Caco-2 (cell line): Measurements from ENCODE around the gene PDZD2. TPM values are rescaled to one million over a fixed set of nuclear protein-coding genes. Genes with fewer than 3 reads are reported as not detected.

ENCODE experiments used
- BruUV-seq: library from RNA; stranded (reverse); fragments of 400-500 nt; replicated peaks from 2 replicates; lab custom pipeline; 2021; lab: Mats Ljungman, UMichigan
- CTCF ChIA-PET: fragments of 300-600 bp; sonication (Branson Sonifier 250); formaldehyde crosslinking; loops from one replicate; lab custom pipeline; 2022; ENCODE audit warnings: antibody characterized with exemption; lab: Charles Lee
- POLR2A ChIA-PET: fragments of 300-600 bp; sonication (Branson Sonifier 250); formaldehyde crosslinking; loops from one replicate; lab custom pipeline; 2022; ENCODE audit warnings: antibody characterized with exemption; lab: Charles Lee
- DNase-seq, 2 experiments: peaks; one replicate each; pipeline versions ENCODE4 v3.0.0 to v3.0.0-alpha.2; 2020 to 2022
- H3K27me3 ChIP-seq: replicated peaks from 2 replicates; pipeline ENCODE4 v1.6.0; 2011; ENCODE audit warnings: low read length; ENCODE audit not compliant: control insufficient read depth, insufficient read depth
- H3K36me3 ChIP-seq: 2 replicates; pipeline ENCODE4 v1.5.1; 2011; ENCODE audit warnings: low read length; ENCODE audit not compliant: control insufficient read depth, insufficient read depth
- H3K4me1 ChIP-seq: fragments of 250-450 bp; sonication (Bioruptor Pico); 2 replicates; pipeline ENCODE4 v1.5.1; 2020; ENCODE audit warnings: mild to moderate bottlenecking
- H3K4me3 ChIP-seq: 2 replicates; pipeline ENCODE4 v1.5.1; 2011; ENCODE audit warnings: low read depth, mild to moderate bottlenecking, control low read depth, low read length
- H3K9me3 ChIP-seq: fragments of 250-450 bp; sonication (Bioruptor Pico); 2 replicates; pipeline ENCODE4 v1.5.1; 2020; ENCODE audit warnings: mild to moderate bottlenecking, moderate library complexity
- H3K27ac Mint-ChIP-seq: one replicate; pipeline ENCODE4 v1.8.0; 2022; ENCODE audit warnings: mixed read lengths; ENCODE audit not compliant: unreplicated experiment
- H3K27me3 Mint-ChIP-seq: one replicate; pipeline ENCODE4 v1.8.0; 2022; ENCODE audit warnings: mixed read lengths; ENCODE audit not compliant: insufficient read depth, unreplicated experiment
- H3K36me3 Mint-ChIP-seq: one replicate; pipeline ENCODE4 v1.8.0; 2022; ENCODE audit warnings: mild to moderate bottlenecking, mixed read lengths; ENCODE audit not compliant: insufficient read depth, unreplicated experiment
- H3K4me1 Mint-ChIP-seq: one replicate; pipeline ENCODE4 v1.8.0; 2022; ENCODE audit warnings: low read depth, mixed read lengths; ENCODE audit not compliant: unreplicated experiment
- H3K4me3 Mint-ChIP-seq: one replicate; pipeline ENCODE4 v1.8.0; 2022; ENCODE audit warnings: mild to moderate bottlenecking, moderate library complexity, mixed read lengths; ENCODE audit not compliant: unreplicated experiment
- H3K9me3 Mint-ChIP-seq: one replicate; pipeline ENCODE4 v1.8.0; 2022; ENCODE audit warnings: mixed read lengths; ENCODE audit not compliant: unreplicated experiment
- CTCF ChIP-seq, 2 experiments: fragments of 200-600 bp in 1 of 2; IDR thresholded peaks; 1 replicate in 1 of 2; 2 replicates in 1 of 2; pipeline versions ENCODE4 v1.5.1 to v1.8.0; 2011 to 2022; ENCODE audit warnings: antibody characterized with exemption in 1 of 2, control low read depth in 1 of 2, inconsistent platforms in 1 of 2, low read depth in 1 of 2, low read length in 1 of 2, mild to moderate bottlenecking in 1 of 2, moderate library complexity in 1 of 2; ENCODE audit not compliant: insufficient read depth in 1 of 2, severe bottlenecking in 1 of 2, unreplicated experiment in 1 of 2
- intact Hi-C: fragments of 100-400 bp; cut with micrococcal nuclease; formaldehyde crosslinking; loops from one replicate; pipeline ENCODE4 v1.10.0; 2022; ENCODE audit not compliant: unreplicated experiment
- total RNA-seq: library from RNA; stranded (reverse); gene quantifications from 2 replicates; pipeline ENCODE4 v1.2.3, GENCODE V29; 2022

PDZD2 gene
- total RNA-seq, 1 experiment from 2014 or later = 0.16 TPM

DNA sequence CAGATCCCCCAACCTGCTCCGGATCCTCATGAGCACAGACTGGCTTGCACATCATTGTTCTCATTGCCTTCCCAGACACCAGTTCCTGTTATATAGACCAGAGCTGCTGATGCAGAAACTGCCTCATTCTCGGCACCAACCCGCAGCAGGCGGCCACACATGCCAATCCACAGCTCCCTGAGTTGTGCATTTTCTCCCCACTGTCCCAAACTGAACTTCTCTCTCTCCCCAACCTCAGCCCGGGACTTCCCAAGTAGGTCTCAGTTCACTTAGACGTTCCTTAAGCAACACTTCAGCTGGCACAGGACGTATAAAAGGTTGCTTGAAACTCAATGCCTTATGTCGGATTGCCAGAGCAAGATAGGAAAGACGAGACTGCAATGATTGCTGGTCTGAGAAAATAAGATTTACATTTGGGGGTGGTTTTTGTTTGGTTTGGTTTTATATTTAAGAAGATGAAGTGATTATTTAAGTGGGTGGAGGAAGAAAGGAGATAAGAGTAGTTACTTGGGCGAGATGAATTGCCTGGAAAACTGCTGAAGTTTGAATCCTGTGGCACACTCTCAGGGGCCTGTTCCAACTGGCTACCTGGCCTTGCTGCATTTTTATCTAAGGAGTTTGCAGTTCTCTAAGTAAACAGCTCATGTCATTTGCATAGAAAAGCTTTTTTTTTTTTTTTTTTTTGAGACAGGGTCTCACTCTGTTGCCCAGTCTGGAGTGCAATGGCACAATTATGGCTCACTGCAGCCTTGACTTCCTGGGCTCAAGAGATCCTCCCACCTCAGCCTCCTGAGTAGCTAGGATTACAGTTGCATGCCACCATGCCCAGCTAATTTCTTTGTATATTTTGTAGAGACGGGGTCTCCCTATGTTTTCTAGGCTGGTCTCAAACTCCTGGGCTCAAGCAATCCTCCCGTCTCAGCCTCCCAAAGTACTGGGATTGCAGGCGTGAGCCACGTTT, 379.8 kb downstream of the PDZD2 start:
- H3K4me1 Mint-ChIP-seq = peaks cover 6% of the 10 kb centered on the region
- intact Hi-C loops = no loop called here
- POLR2A ChIA-PET = no interaction called here
- H3K4me3 ChIP-seq = no peak overlapping the region
- no peak for TF ChIP-seq CTCF (IDR thresholded peaks at IDR 0.05; ENCODE audit: insufficient read depth in 1 of 2, low read depth in 1 of 2, low read length in 1 of 2, severe bottlenecking in 1 of 2, unreplicated experiment in 1 of 2)
- no peak for DNase-seq
- BruUV-seq = no TSS peak
- H3K36me3 Mint-ChIP-seq = no peaks in the 10 kb centered on the region
- no peaks in the 10 kb centered on the region for H3K9me3 ChIP-seq
- H3K4me3 Mint-ChIP-seq = no peak overlapping the region
- H3K27ac Mint-ChIP-seq = no peak overlapping the region
- CTCF ChIA-PET = no interaction called here
- H3K27me3 ChIP-seq = no peaks in the 10 kb centered on the region; the same call in 1 of the 2 replicates
- H3K27me3 Mint-ChIP-seq = peaks cover 5% of the 10 kb centered on the region
- H3K9me3 Mint-ChIP-seq = no peaks in the 10 kb centered on the region
- H3K4me1 ChIP-seq = no peaks in the 10 kb centered on the region
- H3K36me3 ChIP-seq = no peaks in the 10 kb centered on the region

DNA sequence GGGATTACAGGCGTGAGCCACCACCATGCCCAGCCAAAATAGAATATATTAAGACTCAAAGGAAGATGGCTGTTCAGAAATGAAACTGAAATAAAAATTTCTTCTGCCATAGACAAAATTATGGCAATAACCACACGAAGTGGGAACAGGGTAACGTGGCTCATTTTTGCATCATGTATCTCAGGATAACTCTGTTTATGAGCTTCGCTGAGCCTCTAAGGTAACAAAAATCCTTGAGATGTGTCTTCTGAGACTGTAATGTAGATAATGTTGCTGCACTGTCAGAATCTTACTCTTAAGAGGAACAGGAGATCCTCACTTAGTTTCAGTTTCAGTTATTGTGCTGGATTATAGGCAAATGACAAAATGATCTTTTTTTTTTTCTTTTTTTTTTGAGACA, 381.3 kb downstream of the PDZD2 start:
- Histone ChIP-seq H3K9me3 (no peaks in the 10 kb centered on the region), H3K4me1 (no peaks in the 10 kb centered on the region), H3K27me3 (no peaks in the 10 kb centered on the region; the same call in 1 of the 2 replicates), H3K4me3 (no peak overlapping the region), H3K36me3 (no peaks in the 10 kb centered on the region)
- Mint-ChIP-seq H3K36me3 (no peaks in the 10 kb centered on the region), H3K4me1 (peaks cover 6% of the 10 kb centered on the region), H3K27ac (no peak overlapping the region), H3K9me3 (no peaks in the 10 kb centered on the region), H3K4me3 (no peak overlapping the region), H3K27me3 (peaks cover 8% of the 10 kb centered on the region)
- intact Hi-C loops = no loop called here
- no TSS peak for BruUV-seq
- ChIA-PET CTCF (no interaction called here), POLR2A (no interaction called here)
- no peak for DNase-seq
- TF ChIP-seq CTCF (IDR thresholded peaks at IDR 0.05; ENCODE audit: insufficient read depth in 1 of 2, low read depth in 1 of 2, low read length in 1 of 2, severe bottlenecking in 1 of 2, unreplicated experiment in 1 of 2) = no peak

- Mint-ChIP-seq H3K36me3 (no peaks in the 10 kb centered on the region), H3K27ac (no peak overlapping the region), H3K9me3 (no peaks in the 10 kb centered on the region), H3K4me3 (no peak overlapping the region), H3K27me3 (peaks cover 8% of the 10 kb centered on the region), H3K4me1 (peaks cover 6% of the 10 kb centered on the region)
- Histone ChIP-seq H3K27me3 (no peaks in the 10 kb centered on the region), H3K4me1 (no peaks in the 10 kb centered on the region), H3K36me3 (no peaks in the 10 kb centered on the region), H3K9me3 (no peaks in the 10 kb centered on the region), H3K4me3 (no peak overlapping the region)
- no TSS peak for BruUV-seq
- POLR2A ChIA-PET = no interaction called here
- no peak for TF ChIP-seq CTCF (IDR thresholded peaks at IDR 0.05; ENCODE audit: insufficient read depth in 1 of 2, low read depth in 1 of 2, low read length in 1 of 2, severe bottlenecking in 1 of 2, unreplicated experiment in 1 of 2)
- no peak for DNase-seq
- CTCF ChIA-PET = no interaction called here
- intact Hi-C loops = no loop called here
Measured at GRCh38 chr5:32020946-32021345, 382.0 kb downstream of the PDZD2 start.
